Tibial nerve (tissue), 4 donors: ENCODE results near the gene UPP1. TPM values are rescaled to one million over a fixed set of nuclear protein-coding genes. Genes with fewer than 3 reads are reported as not detected.
A peak's percentile ranks its signal among the peaks of the same experiment; 100 is the strongest.

Source experiments
- DNase-seq, 2 donors: peaks; one replicate each; pipeline ENCODE4 v3.0.0-alpha.2; 2019; ENCODE audit warnings: low spot score in 2 of 2
- H3K27ac ChIP-seq, 4 donors: fragments of 200-600 bp; sonication (generic) in 3 of 4; one replicate each; pipeline ENCODE4 v1.5.1; 2017 to 2019; ENCODE audit warnings: mild to moderate bottlenecking in 1 of 4
- H3K27me3 ChIP-seq, 2 donors: fragments of 200-600 bp; sonication (generic) in 1 of 2; one replicate each; pipeline versions ENCODE4 v1.5.1 to v1.6.0; 2017 to 2019
- H3K36me3 ChIP-seq, 3 donors: fragments of 200-600 bp; sonication (generic); one replicate each; pipeline ENCODE4 v1.5.1; 2018 to 2019
- H3K4me1 ChIP-seq, 4 donors: fragments of 200-600 bp; sonication (generic) in 3 of 4; one replicate each; pipeline ENCODE4 v1.5.1; 2017 to 2019
- H3K4me3 ChIP-seq, 4 donors: fragments of 200-600 bp; sonication (generic) in 3 of 4; one replicate each; pipeline ENCODE4 v1.5.1; 2017 to 2019; ENCODE audit warnings: mild to moderate bottlenecking in 1 of 4, moderate library complexity in 1 of 4
- H3K9me3 ChIP-seq, 4 donors: fragments of 200-600 bp; sonication (generic) in 3 of 4; one replicate each; pipeline ENCODE4 v1.5.1; 2017 to 2019
- CTCF ChIP-seq, 5 experiments: fragments of 200-600 bp in 3 of 5; fragments of 450-650 bp in 2 of 5; sonication (generic) in 3 of 5; IDR thresholded peaks; one replicate each; pipeline ENCODE4 v1.5.1; 2016 to 2019; ENCODE audit warnings: antibody characterized with exemption in 5 of 5, mild to moderate bottlenecking in 3 of 5, moderate library complexity in 2 of 5
- EP300 ChIP-seq, 2 donors: sonication (generic); formaldehyde crosslinking; IDR thresholded peaks; one replicate each; pipeline ENCODE4 v1.6.1; 2017; ENCODE audit warnings: antibody characterized with exemption in 2 of 2, mild to moderate bottlenecking in 1 of 2
- POLR2A ChIP-seq, 2 donors: fragments of 450-650 bp; IDR thresholded peaks; one replicate each; pipeline ENCODE4 v1.6.1; 2017; ENCODE audit warnings: antibody characterized with exemption in 2 of 2, mild to moderate bottlenecking in 2 of 2, moderate library complexity in 2 of 2
- WGBS, 2 donors: methylation state at CpG; one replicate each; pipeline ENCODE4 v1.1.5; 2018; 5-methylcytosine and 5-hydroxymethylcytosine counted together
- total RNA-seq, 4 donors: library from RNA; depleted of rRNA; stranded (reverse); fragments of >200 nt; gene quantifications; one replicate each; pipeline ENCODE4 v1.1.0, GENCODE V29; 2016

The UPP1 gene
- total RNA-seq, 4 donors from 2014 or later: 14.2 to 36.9 (median 19.0) TPM

- peak overlapping the region in 3 of 4 donors; percentile 88 to 95 (median 94) for H3K27ac ChIP-seq
- no peak for DNase-seq
- peaks cover 0 to 39% (median 0%) of the 10 kb centered on the region in 3 donors for H3K36me3 ChIP-seq
- WGBS, 2 donors: 61% methylated on average over 22 to 28 of the region's 28 CpGs
- H3K9me3 ChIP-seq: no peaks in the 10 kb centered on the region
- peaks cover 0 to 60% (median 21%) of the 10 kb centered on the region in 4 donors for H3K4me1 ChIP-seq
- H3K4me3 ChIP-seq: peak overlapping the region; percentile 68 to 82 (median 70)
- TF ChIP-seq EP300 (IDR thresholded peaks at IDR 0.05) (peak in 1 of 2 donors; percentile 17), CTCF (IDR thresholded peaks at IDR 0.05) (no peak), POLR2A (IDR thresholded peaks at IDR 0.05) (no peak)
- H3K27me3 ChIP-seq: no peaks in the 10 kb centered on the region
Observed at GRCh38 chr7:48090095-48090805, 1.2 kb downstream of the UPP1 start.

- Histone ChIP-seq H3K9me3 (no peaks in the 10 kb centered on the region), H3K27ac (peak overlapping the region in 1 of 4 donors; percentile 15), H3K27me3 (no peaks in the 10 kb centered on the region), H3K4me1 (peaks cover 0 to 52% (median 15%) of the 10 kb centered on the region in 4 donors), H3K4me3 (no peak overlapping the region), H3K36me3 (peaks cover 0 to 54% (median 0%) of the 10 kb centered on the region in 3 donors)
- 74 to 81% methylated on average over 10 of the region's 10 CpGs for WGBS, 2 donors
- no peak for TF ChIP-seq CTCF (IDR thresholded peaks at IDR 0.05)
- TF ChIP-seq POLR2A (IDR thresholded peaks at IDR 0.05): no peak
- TF ChIP-seq EP300 (IDR thresholded peaks at IDR 0.05): no peak
- DNase-seq: no peak
Observed at GRCh38 chr7:48091506-48092433, 2.7 kb downstream of the UPP1 start.

GRCh38 chr7:48094861-48095293, 5.8 kb downstream of the UPP1 start:
- WGBS, 2 donors: 49 to 69% methylated on average over 3 of the region's 3 CpGs
- Histone ChIP-seq H3K4me3 (no peak overlapping the region), H3K9me3 (no peaks in the 10 kb centered on the region), H3K4me1 (peaks cover 0 to 42% (median 5%) of the 10 kb centered on the region in 4 donors), H3K27me3 (no peaks in the 10 kb centered on the region), H3K36me3 (peaks cover 0 to 83% (median 0%) of the 10 kb centered on the region in 3 donors), H3K27ac (peak overlapping the region in 1 of 4 donors; percentile 55)
- no peak for DNase-seq
- TF ChIP-seq CTCF (IDR thresholded peaks at IDR 0.05) (no peak), POLR2A (IDR thresholded peaks at IDR 0.05) (no peak), EP300 (IDR thresholded peaks at IDR 0.05) (no peak)

- peaks cover 0 to 32% (median 5%) of the 10 kb centered on the region in 4 donors for H3K4me1 ChIP-seq
- no peak for DNase-seq
- H3K4me3 ChIP-seq: no peak overlapping the region
- no peaks in the 10 kb centered on the region for H3K9me3 ChIP-seq
- 65 to 90% methylated on average over 2 of the region's 2 CpGs for WGBS, 2 donors
- peak overlapping the region in 2 of 4 donors; percentile 60 to 67 for H3K27ac ChIP-seq
- no peaks in the 10 kb centered on the region for H3K27me3 ChIP-seq
- TF ChIP-seq CTCF (IDR thresholded peaks at IDR 0.05): no peak
- TF ChIP-seq EP300 (IDR thresholded peaks at IDR 0.05): no peak
- no peak for TF ChIP-seq POLR2A (IDR thresholded peaks at IDR 0.05)
- H3K36me3 ChIP-seq: peaks cover 0 to 90% (median 0%) of the 10 kb centered on the region in 3 donors
Observed at GRCh38 chr7:48096273-48096672, 7.2 kb downstream of the UPP1 start.
